Astrocyte (in vitro differentiated cells and primary cell): ENCODE results near the gene SCLT1.

Experiments used
- EZH2 ChIP-seq: IDR thresholded peaks from 2 replicates; pipeline ENCODE4 v1.6.1; 2012; ENCODE audit warnings: mild to moderate bottlenecking, low read length, inconsistent platforms; ENCODE audit not compliant: insufficient read depth
- TF ChIP-seq, protein P1 (sequence below): IDR thresholded peaks from 2 replicates; pipeline ENCODE4 v1.5.1; 2011; ENCODE audit warnings: low read depth, mild to moderate bottlenecking, inconsistent platforms, low read length, moderate library complexity; ENCODE audit not compliant: insufficient read depth

DNA sequence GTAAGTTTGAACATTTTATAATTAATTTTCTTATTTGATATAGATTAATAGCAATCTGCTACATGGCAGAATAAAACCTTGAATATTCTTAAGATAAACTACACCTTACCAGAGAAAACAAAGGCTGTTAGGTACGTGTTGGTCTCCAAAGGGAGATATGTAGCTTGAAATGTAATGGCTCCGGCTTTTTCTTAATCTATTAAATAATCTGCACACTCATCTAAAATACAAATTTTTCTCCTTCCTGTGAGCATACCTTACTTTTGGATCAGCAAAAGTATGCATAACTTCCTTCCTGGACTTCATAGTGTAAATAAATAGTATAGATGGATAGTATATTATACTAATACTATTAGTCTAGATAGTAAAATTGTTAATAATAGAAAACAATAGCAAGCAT is 142.5 kb downstream of the SCLT1 start:
- TF ChIP-seq, protein P1, sequence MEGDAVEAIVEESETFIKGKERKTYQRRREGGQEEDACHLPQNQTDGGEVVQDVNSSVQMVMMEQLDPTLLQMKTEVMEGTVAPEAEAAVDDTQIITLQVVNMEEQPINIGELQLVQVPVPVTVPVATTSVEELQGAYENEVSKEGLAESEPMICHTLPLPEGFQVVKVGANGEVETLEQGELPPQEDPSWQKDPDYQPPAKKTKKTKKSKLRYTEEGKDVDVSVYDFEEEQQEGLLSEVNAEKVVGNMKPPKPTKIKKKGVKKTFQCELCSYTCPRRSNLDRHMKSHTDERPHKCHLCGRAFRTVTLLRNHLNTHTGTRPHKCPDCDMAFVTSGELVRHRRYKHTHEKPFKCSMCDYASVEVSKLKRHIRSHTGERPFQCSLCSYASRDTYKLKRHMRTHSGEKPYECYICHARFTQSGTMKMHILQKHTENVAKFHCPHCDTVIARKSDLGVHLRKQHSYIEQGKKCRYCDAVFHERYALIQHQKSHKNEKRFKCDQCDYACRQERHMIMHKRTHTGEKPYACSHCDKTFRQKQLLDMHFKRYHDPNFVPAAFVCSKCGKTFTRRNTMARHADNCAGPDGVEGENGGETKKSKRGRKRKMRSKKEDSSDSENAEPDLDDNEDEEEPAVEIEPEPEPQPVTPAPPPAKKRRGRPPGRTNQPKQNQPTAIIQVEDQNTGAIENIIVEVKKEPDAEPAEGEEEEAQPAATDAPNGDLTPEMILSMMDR, result no peak
- no peak for TF ChIP-seq EZH2
